OCI-LY3 (cell line): ENCODE data around the gene STK39.

Source experiments
- CTCF ChIP-seq: fragments of 200-600, 300-600 bp; sonication (generic); IDR thresholded peaks from 2 replicates; pipeline ENCODE4 v1.5.1; 2014; ENCODE audit warnings: antibody characterized with exemption, low read length, low read depth
- EZH2phosphoT487 ChIP-seq: fragments of 200-600 bp; shearing (Covaris generic); IDR thresholded peaks from 2 replicates; pipeline ENCODE4 v1.6.1; 2018; ENCODE audit warnings: antibody characterized with exemption, mixed run types, low read depth

DNA sequence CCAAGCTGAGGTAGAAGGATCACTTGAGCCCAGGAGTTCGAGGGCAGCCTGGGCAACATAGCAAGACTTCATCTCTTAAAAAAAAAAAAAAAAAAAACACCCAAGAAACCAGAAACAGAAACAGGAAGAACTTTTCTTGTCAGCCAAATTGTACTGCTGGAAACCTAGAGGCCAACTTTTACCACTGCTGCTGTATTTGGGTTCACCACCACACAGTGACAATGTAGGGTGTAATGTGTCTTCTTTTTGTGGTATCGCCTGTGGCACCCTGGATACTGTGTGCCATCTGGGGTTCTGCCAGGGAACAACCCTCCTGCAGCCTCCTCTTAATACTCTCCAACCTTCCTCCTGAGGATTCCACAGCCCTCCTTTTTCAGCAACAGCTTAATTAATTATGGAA is 72.6 kb downstream of the STK39 start:
- TF ChIP-seq CTCF (no peak), EZH2phosphoT487 (no peak)
